OCI-LY3 (cell line): ENCODE results near the gene EYA4.

Experiments
- CTCF ChIP-seq: fragments of 200-600, 300-600 bp; sonication (generic); IDR thresholded peaks from 2 replicates; pipeline ENCODE4 v1.5.1; 2014; ENCODE audit warnings: antibody characterized with exemption, low read length, low read depth
- EZH2phosphoT487 ChIP-seq: fragments of 200-600 bp; shearing (Covaris generic); IDR thresholded peaks from 2 replicates; pipeline ENCODE4 v1.6.1; 2018; ENCODE audit warnings: antibody characterized with exemption, mixed run types, low read depth

GRCh38 chr6:133436652-133437051 is 195.5 kb downstream of the EYA4 start:
- TF ChIP-seq CTCF (no peak), EZH2phosphoT487 (no peak)
